ENCODE results near the gene KDM5C.

DNA sequence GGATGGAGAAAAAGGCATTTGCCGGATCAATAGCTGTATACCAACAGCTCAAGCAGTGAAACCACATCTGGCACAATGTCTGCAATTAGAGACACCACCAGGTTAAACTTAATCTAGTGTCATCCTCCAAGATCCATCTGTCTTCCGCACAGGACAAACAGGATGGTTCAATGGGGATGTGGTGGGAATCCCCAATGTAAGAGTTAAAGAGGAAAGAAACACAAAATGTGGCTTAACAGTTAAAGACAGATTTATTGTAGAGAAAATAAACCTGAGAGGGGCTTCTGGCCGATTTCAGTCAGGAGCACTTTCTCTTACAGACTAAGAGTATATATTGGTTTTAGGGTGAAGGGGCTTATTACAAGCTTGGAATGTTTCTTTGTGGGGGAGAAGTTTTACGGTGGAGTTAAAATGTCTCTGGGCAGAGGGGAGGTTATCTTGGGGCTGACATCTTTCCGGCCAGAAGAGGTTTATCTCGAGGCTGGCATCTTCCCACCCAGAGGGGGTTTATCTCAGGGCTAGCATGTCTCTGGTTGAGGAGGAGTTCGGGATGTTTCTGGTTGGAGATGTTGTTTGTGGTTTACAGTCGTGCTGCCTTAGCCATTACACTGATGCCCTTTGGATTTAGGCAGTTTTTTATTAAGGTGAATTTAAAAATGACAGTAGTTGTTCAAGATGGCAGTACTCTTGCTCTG is 69.3 kb downstream of the KDM5C start:
- TF ChIP-seq, protein P1, sequence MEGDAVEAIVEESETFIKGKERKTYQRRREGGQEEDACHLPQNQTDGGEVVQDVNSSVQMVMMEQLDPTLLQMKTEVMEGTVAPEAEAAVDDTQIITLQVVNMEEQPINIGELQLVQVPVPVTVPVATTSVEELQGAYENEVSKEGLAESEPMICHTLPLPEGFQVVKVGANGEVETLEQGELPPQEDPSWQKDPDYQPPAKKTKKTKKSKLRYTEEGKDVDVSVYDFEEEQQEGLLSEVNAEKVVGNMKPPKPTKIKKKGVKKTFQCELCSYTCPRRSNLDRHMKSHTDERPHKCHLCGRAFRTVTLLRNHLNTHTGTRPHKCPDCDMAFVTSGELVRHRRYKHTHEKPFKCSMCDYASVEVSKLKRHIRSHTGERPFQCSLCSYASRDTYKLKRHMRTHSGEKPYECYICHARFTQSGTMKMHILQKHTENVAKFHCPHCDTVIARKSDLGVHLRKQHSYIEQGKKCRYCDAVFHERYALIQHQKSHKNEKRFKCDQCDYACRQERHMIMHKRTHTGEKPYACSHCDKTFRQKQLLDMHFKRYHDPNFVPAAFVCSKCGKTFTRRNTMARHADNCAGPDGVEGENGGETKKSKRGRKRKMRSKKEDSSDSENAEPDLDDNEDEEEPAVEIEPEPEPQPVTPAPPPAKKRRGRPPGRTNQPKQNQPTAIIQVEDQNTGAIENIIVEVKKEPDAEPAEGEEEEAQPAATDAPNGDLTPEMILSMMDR (IDR thresholded peaks at IDR 0.05) = no peak
- no peak for TF ChIP-seq POLR2A (IDR thresholded peaks at IDR 0.05)
